ENCODE data around the gene FTSJ3. TPM values are rescaled to one million over a fixed set of nuclear protein-coding genes. Genes with fewer than 3 reads are reported as not detected.

FTSJ3 gene
- total RNA-seq, 1 donor from 2014 or later = 40.4 TPM

- DNase-seq = no peak
Measured at GRCh38 chr17:63785556-63785955, 41.9 kb downstream of the FTSJ3 start.

GRCh38 chr17:63783522-63783921 lies 43.9 kb downstream of the FTSJ3 start:
- DNase-seq = no peak

- no peak for DNase-seq
Measured at GRCh38 chr17:63780928-63781327, 46.5 kb downstream of the FTSJ3 start.

GRCh38 chr17:63780507-63780906 lies 47.0 kb downstream of the FTSJ3 start:
- DNase-seq = no peak

- DNase-seq = no peak
Measured at GRCh38 chr17:63775420-63775819, 52.0 kb downstream of the FTSJ3 start.

GRCh38 chr17:63774969-63775265 lies 52.5 kb downstream of the FTSJ3 start:
- DNase-seq = no peak

GRCh38 chr17:63774141-63774968 lies 53.1 kb downstream of the FTSJ3 start, which contains the start of gene DDX42:
Gene DDX42 (plus strand): TSS chr17:63774170. CDS start chr17:63787050, 12,880 bp downstream.
- DNase-seq = peak; percentile 61

GRCh38 chr17:63773272-63774140 lies 54.0 kb downstream of the FTSJ3 start, which contains the start of gene CCDC47:
Gene CCDC47 (minus strand): TSS chr17:63773597. CDS start chr17:63766175, 7,422 bp downstream.
- DNase-seq = peak; percentile 99

GRCh38 chr17:63772801-63773271 lies 54.6 kb downstream of the FTSJ3 start:
- DNase-seq = no peak

Other genes with a start within 250 kb of the FTSJ3 start
- 5.5 TPM for gene TACO1, start 226.8 kb downstream of the FTSJ3 start, total RNA-seq
- gene MAP3K3, start 205.2 kb downstream of the FTSJ3 start, total RNA-seq = 21.4 TPM
- gene LIMD2, start 127.5 kb downstream of the FTSJ3 start, total RNA-seq = 15.0 TPM
- 27.8 TPM for gene STRADA, start 85.9 kb downstream of the FTSJ3 start, total RNA-seq
- gene CCDC47, start 54.1 kb downstream of the FTSJ3 start, total RNA-seq = 49.9 TPM
- gene DDX42, start 53.5 kb downstream of the FTSJ3 start, total RNA-seq = 73.5 TPM
- gene PSMC5, start 232 bp downstream of the FTSJ3 start, total RNA-seq = 38.8 TPM
- gene SMARCD2, start 15.0 kb upstream of the FTSJ3 start, total RNA-seq = 13.1 TPM
- gene CSH2, start 46.0 kb upstream of the FTSJ3 start, total RNA-seq = not detected
- gene GH2, start 54.3 kb upstream of the FTSJ3 start, total RNA-seq = not detected
- gene CSH1, start 68.9 kb upstream of the FTSJ3 start, total RNA-seq = not detected
- not detected for gene CSHL1, start 83.6 kb upstream of the FTSJ3 start, total RNA-seq
- gene GH1, start 91.2 kb upstream of the FTSJ3 start, total RNA-seq = not detected
- gene CD79B, start 104.7 kb upstream of the FTSJ3 start, total RNA-seq = not detected
- gene SCN4A, start 145.3 kb upstream of the FTSJ3 start, total RNA-seq = not detected
- gene PRR29, start 170.7 kb upstream of the FTSJ3 start, total RNA-seq = 0.78 TPM
- gene ICAM2, start 193.0 kb upstream of the FTSJ3 start, total RNA-seq = 8.4 TPM